GM18520 (cell line): Measurements from ENCODE around the gene PCDH10.

Experiments
- ATAC-seq: cut with Tn5 transposase; IDR thresholded peaks from one replicate; pipeline ENCODE4 v1.9.1; 2021; ENCODE audit not compliant: unreplicated experiment

Gene PCDH10

DNA sequence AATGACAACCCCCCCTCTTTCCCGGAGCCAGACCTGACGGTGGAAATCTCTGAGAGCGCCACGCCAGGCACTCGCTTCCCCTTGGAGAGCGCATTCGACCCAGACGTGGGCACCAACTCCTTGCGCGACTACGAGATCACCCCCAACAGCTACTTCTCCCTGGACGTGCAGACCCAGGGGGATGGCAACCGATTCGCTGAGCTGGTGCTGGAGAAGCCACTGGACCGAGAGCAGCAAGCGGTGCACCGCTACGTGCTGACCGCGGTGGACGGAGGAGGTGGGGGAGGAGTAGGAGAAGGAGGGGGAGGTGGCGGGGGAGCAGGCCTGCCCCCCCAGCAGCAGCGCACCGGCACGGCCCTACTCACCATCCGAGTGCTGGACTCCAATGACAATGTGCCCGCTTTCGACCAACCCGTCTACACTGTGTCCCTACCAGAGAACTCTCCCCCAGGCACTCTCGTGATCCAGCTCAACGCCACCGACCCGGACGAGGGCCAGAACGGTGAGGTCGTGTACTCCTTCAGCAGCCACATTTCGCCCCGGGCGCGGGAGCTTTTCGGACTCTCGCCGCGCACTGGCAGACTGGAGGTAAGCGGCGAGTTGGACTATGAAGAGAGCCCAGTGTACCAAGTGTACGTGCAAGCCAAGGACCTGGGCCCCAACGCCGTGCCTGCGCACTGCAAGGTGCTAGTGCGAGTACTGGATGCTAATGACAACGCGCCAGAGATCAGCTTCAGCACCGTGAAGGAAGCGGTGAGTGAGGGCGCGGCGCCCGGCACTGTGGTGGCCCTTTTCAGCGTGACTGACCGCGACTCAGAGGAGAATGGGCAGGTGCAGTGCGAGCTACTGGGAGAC, 1.6 kb downstream of the PCDH10 start:
- no peak for ATAC-seq

DNA sequence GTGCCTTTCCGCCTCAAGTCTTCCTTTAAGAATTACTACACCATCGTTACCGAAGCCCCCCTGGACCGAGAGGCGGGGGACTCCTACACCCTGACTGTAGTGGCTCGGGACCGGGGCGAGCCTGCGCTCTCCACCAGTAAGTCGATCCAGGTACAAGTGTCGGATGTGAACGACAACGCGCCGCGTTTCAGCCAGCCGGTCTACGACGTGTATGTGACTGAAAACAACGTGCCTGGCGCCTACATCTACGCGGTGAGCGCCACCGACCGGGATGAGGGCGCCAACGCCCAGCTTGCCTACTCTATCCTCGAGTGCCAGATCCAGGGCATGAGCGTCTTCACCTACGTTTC, 2.2 kb downstream of the PCDH10 start:
- ATAC-seq = no peak

DNA sequence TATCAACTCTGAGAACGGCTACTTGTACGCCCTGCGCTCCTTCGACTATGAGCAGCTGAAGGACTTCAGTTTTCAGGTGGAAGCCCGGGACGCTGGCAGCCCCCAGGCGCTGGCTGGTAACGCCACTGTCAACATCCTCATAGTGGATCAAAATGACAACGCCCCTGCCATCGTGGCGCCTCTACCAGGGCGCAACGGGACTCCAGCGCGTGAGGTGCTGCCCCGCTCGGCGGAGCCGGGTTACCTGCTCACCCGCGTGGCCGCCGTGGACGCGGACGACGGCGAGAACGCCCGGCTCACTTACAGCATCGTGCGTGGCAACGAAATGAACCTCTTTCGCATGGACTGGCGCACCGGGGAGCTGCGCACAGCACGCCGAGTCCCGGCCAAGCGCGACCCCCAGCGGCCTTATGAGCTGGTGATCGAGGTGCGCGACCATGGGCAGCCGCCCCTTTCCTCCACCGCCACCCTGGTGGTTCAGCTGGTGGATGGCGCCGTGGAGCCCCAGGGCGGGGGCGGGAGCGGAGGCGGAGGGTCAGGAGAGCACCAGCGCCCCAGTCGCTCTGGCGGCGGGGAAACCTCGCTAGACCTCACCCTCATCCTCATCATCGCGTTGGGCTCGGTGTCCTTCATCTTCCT, 2.7 kb downstream of the PCDH10 start:
- no peak for ATAC-seq

DNA sequence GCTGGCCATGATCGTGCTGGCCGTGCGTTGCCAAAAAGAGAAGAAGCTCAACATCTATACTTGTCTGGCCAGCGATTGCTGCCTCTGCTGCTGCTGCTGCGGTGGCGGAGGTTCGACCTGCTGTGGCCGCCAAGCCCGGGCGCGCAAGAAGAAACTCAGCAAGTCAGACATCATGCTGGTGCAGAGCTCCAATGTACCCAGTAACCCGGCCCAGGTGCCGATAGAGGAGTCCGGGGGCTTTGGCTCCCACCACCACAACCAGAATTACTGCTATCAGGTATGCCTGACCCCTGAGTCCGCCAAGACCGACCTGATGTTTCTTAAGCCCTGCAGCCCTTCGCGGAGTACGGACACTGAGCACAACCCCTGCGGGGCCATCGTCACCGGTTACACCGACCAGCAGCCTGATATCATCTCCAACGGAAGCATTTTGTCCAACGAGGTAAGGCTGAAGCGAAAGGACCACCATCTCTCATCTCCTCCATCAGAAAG, 3.3 kb downstream of the PCDH10 start:
- no peak for ATAC-seq

DNA sequence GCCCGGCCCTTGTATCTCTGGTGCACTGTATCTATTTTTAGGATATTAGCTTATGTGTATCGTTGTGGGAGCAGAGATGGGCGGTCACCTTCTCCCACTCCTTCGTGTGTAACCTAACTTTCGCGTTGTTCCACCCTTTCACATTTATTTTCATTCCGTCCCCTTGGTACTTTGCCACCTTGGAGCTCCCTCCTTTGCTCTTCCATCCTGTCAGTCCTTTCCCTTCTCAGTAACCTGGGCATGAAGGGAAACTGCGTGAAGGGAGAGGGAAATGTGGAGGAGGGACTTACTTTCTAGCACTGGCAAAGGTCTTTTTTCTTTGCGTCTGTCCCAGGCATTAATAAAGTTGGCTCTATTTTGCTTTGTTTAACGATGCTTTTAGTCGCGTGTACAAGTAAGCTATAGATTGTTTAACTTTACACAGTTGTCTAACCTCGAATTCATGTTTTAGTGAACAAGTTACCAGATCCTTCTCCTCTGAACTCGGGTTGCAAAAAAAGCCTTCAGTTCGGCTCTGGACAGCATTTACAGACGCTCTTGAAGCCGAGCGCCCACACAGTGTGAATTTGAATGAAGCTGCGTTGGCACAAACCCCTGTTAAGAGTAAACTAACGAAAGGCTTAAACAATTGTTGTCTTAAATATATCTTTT, 3.9 kb downstream of the PCDH10 start:
- ATAC-seq = no peak

DNA sequence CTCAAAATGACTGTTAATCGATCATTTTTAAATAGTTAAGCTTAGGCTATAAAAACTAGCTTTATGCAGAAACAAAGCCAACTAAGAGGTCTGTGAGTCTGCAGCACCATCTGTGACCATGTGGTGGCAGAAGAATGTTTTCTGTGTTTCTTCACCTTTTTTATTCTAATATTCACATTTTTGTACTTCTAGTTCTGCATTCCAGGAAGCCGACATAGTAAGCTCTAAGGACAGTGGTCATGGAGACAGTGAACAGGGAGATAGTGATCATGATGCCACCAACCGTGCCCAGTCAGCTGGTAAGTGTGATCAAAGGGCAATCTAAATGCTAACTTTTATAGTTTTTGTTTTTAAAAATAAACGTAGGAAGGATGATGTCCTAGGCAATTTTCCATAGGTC, 5.6 kb downstream of the PCDH10 start:
- no peak for ATAC-seq

DNA sequence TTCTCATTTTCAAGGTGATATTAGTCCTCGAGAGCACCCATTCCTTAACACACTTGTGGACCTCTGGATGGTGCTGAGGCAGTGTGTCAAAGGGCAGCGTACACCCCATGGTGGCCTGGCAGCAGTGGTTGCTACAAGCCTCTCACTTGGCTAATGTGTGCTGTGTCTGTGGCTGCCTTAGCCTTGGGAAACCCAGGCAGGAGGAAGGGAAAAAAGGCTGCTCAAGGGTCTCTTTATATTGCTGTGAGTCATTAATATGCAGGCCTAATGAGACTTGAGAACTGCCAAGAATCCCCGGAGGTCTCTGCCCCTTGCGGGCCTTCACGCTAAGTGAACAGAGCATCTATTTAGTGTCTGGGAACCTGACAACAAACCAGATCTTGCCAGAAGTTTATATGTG, 7.0 kb downstream of the PCDH10 start:
- ATAC-seq = no peak

DNA sequence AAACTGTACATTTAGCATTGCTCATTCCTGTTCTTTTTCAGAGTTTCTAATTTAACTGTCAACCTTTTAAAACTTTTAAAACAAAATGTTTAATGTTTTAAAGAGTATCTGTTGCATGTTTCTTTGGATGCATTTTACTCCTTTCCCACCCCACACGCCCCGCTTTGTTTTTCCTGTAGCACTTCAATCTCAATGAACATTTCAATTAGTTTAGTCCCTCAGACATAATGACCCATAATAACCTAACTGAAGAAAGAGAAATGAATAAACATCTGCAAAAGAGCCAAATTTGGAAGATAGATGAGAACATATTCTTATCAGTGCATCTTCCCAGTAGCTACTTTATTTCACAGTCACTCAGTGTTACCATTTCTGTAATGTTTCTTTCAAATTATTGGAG, 7.5 kb downstream of the PCDH10 start:
- no peak for ATAC-seq

DNA sequence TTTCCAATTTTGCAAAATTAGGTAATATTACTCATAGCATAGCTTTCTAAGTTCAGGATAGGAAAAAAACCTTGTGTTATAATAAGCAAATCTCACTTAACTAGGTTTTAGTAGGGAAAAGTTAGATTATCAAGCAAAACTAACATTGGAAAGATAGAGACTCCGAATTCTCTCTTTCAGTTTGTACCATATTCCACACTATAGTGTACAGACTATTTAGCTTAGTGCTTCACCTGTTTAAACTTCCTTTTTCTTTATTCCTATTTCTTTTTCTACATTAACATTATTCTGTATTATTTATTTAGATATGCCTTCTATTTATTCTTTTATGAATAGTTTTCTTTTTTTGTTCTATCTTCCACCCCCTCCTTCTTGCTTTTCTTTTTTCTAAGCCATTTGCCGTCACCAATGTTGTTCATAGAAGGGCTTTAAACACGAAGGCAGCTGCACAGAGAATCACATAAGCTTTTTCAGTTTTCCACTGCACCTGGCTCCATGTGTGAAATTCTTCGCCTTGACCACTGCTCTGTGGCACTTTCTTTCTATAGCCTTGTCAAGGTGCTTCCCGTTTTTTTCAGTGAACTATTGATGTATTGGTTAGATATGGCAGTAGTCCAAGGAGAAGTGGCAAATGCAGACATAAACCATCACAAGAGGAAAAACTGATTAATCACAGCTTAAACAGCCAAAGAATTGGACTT, 8.5 kb downstream of the PCDH10 start:
- ATAC-seq = no peak

DNA sequence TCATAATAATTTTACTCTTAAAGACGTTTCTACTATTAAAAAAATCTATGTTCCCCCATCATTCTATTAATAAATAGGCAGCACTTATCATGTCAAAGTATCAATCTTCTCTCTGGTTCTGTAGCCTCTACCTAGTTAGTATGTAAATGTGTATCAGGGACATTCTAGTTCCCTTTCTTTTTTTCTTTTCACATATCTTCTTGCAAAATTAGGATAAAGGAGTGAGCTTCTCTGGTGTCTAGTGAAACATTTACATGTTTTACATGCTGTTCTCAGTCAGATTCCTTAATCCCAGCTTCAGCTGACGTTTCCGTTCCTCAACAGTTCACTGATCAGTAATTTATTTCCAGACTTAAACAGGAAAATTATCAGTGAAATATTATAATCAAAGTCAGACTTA, 11.8 kb downstream of the PCDH10 start:
- ATAC-seq = no peak

DNA sequence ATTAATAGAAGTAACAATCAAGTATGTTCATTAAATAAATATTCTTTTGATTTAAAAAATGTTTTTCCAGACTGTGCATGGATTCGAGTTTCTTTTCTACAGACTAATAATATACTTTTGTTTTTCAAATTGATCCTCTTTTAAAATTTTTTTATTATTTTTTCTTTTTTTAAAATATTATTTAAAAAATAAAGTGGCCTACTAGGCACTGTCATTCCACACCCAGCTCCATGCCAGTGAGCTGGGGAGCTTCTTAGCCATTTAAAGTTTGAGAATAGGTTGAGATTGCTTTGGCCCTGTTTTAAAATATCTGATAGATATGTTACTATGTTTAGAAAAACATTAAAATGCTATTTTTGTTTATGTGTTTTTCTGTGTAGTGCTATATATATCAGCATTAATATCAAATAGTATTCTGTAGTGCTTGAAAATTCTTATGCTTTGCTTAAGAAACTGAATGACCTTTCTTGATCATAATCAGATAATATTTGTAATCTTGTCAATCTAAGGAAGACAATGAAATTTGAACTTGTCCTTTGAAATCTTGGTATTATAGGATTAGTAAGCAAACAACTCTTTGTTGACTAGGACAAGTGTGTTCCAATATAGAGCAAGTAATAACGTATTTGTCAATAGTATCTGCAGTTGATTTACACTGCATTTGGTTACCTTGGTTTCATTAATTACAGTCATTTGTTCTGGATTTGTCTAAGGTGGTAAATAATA, 12.6 kb downstream of the PCDH10 start:
- no peak for ATAC-seq

DNA sequence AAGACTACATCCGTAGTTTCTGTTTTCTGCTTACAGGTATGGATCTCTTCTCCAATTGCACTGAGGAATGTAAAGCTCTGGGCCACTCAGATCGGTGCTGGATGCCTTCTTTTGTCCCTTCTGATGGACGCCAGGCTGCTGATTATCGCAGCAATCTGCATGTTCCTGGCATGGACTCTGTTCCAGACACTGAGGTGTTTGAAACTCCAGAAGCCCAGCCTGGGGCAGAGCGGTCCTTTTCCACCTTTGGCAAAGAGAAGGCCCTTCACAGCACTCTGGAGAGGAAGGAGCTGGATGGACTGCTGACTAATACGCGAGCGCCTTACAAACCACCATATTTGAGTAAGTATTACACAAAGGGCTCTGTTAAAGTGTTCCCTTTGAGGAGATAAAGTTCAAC, 13.8 kb downstream of the PCDH10 start:
- ATAC-seq = no peak

DNA sequence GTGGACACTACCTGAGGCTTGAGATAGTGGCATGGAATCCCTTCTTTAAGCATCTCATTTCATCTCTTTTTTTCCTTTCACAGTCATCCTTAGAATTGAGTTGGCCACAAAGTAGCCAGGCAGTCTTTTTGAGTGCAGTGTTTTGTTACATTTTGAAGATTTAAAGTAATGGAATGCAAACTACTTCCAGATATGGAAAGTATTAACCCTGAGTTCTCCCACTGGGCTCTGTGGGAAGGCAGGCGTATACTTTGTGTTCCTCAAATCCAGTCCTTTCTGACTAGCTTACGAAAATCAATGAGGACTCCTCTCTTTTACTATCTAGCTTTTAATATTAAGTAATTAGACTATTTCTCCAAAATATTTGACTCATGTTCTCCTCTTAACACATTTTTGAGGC, 29.9 kb downstream of the PCDH10 start:
- no peak for ATAC-seq

DNA sequence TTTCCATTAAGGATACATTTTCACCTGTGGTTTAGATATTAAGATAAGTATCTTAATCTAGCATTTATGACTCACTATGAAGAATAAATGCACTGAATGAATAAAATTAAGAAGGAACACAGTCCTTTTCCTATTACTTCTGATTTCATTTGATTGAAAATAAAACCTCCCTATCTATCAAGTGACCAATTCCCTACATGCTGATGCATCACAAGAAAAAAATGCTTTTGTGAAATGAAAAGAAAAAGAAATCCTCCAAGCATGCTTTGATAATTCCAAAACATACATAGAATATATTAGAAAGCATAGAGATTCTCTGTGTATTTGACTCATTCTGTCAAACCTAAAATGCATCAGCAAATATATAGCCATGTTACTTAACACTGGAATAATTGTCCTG, 37.1 kb downstream of the PCDH10 start:
- ATAC-seq = no peak

DNA sequence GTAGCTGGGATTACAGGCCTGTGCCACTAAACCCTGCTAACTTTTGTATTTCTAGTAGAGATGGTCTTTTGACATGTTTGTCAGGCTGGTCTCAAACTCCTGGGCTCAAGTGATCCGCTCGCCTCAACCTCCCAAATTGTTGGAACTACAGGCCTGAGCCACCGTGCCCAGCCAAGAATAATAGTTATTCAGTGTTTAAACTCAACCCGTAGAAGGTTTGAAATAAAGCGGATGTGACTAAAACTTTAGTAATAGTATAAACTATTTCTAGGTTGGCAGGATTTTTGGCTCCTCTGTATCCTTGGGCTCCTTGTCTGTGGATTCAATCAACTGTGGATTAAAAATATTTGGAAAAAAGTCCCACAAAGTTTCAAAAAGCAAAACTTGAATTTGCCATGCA, 37.8 kb downstream of the PCDH10 start:
- ATAC-seq = no peak

DNA sequence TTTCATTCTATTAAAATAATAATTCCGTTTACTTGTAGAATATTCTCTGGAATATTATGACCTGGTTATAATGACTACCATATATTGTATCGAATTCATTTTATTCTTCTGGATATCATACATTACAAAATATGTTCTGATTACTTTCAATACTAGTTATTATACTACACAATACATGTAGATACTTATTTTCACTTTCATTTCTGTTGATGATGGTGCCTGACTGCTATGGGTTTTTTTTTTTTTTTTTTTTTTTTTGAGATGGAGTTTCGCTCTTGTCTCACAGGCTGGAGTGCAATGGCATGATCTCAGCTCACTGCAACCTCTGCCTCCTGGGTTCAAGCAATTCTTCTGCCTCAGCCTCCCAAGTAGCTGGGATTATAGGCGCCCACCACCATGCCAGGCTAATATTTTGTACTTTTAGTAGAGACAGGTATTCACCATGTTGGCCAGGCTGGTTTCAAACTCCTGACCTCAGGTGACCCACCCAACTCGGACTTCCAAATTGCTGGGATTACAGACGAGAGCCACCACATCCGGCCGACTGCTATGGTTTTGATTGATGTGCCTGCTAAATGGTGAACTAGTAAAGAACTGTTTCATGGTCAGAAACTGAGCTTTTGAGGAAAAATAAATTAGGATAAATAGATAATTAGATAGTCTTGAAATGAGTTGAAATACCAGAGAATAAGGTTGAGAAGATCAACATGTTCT, 39.5 kb downstream of the PCDH10 start:
- ATAC-seq = peak; percentile 82

DNA sequence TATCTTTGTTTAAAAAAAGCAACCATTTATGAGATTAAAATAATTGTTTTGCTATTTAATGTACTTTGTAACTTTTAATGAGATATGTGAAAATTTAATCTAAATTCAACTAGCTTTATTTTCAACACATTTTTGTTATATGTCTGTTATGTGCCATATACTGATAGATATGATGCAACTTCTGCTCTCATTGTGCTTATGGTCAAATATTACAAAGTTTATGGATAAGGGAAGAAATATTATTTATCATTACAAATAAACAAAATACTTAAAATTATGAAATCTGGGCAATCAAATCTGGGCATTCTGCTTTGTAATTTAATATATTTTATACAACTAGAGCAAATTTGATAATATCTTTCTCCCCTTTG, 40.0 kb downstream of the PCDH10 start:
- ATAC-seq = no peak

DNA sequence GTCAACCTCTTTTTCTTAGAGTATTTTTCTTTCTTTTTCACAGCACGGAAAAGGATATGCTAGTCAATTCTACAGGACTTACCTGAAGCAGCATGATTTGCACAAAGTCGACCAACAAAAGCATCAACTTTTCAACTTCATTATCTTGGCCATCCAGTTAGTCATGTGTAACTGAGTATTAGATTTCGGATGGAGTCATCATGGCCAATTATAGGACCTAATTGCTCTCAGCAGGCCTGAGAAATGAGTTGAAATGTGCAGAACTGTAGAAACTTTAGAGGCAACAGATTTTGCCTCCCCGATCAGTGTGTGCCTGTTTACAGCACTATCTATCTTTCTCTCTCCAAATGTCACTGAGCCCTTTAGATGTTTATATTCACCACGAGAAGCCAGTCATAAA, 41.0 kb downstream of the PCDH10 start:
- no peak for ATAC-seq

DNA sequence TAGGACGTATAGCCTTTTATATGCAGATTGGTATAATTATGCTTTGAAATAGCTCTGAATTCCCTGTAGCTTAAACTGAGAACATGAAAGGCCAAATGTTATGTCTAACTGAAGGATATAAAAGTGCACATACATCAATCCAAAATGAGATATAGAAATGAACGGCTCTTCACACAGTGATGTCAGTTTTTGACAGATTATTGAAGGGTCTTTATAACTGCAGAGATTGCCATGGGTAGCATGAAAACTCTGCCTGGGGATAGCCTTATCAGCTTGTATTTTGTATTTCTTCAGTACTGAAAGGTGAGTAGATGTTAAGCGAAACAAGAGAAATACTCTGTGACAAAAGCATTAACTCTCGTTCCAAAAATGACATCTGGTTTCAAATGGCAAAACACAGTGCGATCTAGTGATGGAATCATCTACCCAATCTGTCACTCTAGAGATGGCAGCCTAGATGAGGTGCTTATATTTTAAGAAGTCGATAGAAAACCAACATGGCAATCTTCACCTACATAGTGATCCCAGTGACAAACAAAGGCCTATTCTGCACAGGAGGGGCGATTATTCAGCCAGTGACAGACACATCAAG, 59.7 kb downstream of the PCDH10 start:
- no peak for ATAC-seq

DNA sequence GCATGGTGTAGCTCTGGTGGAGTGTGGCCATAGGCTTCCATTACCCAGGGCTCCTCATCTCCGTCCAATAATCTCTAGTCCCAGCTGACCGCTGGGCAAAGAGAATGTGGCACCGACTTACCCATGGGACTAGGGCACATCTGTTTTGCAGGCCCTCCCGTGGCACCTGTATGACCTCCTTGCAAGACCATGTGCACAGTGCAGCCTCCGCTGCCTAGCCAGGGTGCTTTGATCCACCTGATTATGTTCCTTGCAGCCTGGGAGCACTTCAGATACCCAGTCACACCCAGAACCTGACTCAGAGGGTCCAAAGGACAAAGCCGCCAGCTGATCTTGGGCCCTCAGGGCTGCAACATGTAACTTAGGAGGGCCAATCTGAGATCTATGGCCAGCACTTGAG, 84.8 kb downstream of the PCDH10 start:
- ATAC-seq = no peak
